HepG2 (cell line): ENCODE results near the gene ZBED1. TPM values are rescaled to one million over a fixed set of nuclear protein-coding genes. Genes with fewer than 3 reads are reported as not detected.

Experiments
- CSRNP2 ChIP-seq: sonication (generic); formaldehyde crosslinking; conservative IDR thresholded peaks from 2 replicates; pipeline ENCODE4 v1.8.0; 2022; ENCODE audit warnings: low read depth, missing genetic modification reagents
- ELK4 ChIP-seq: sonication (generic); formaldehyde crosslinking; IDR thresholded peaks from 2 replicates; pipeline ENCODE4 v1.9.0; 2021; ENCODE audit warnings: missing genetic modification reagents, borderline replicate concordance
- ESRRA ChIP-seq: sonication (generic); formaldehyde crosslinking; IDR thresholded peaks from 2 replicates; pipeline ENCODE4 v1.5.1; 2020; ENCODE audit warnings: mild to moderate bottlenecking, low read depth, missing genetic modification reagents
- FOXP1 ChIP-seq, 2 experiments: fragments of 450-650 bp in 1 of 2; IDR thresholded peaks; 2 replicates each; pipeline ENCODE4 v1.6.1; 2017 to 2018; ENCODE audit warnings: antibody characterized with exemption in 1 of 2
- HBP1 ChIP-seq: IDR thresholded peaks from 2 replicates; pipeline ENCODE4 v1.6.1; 2016; ENCODE audit warnings: low read depth, control low read depth
- HES4 ChIP-seq: sonication (generic); formaldehyde crosslinking; IDR thresholded peaks from 2 replicates; pipeline ENCODE4 v1.9.0; 2021; ENCODE audit warnings: mild to moderate bottlenecking, missing genetic modification reagents, borderline replicate concordance
- MBNL3 ChIP-seq: fragments of 250-450 bp; sonication (Bioruptor Pico); conservative IDR thresholded peaks from 2 replicates; pipeline ENCODE4 v1.8.0; 2022; ENCODE audit warnings: mild to moderate bottlenecking, inconsistent platforms
- NFE2L1 ChIP-seq: sonication (generic); formaldehyde crosslinking; IDR thresholded peaks from 2 replicates; pipeline ENCODE4 v1.4.0; 2020; ENCODE audit warnings: missing genetic modification reagents, mild to moderate bottlenecking, borderline replicate concordance
- RBFOX2 ChIP-seq: fragments of 200-400 bp; formaldehyde crosslinking; IDR thresholded peaks from 2 replicates; pipeline ENCODE4 v1.6.1; 2017; ENCODE audit warnings: low read depth, mild to moderate bottlenecking, low read length
- RBM39 ChIP-seq: fragments of 200-400 bp; formaldehyde crosslinking; IDR thresholded peaks from one replicate; pipeline ENCODE4 v1.6.1; 2018; ENCODE audit warnings: antibody characterized with exemption, mild to moderate bottlenecking, low read depth, low read length; ENCODE audit not compliant: poor library complexity, severe bottlenecking
- SCMH1 ChIP-seq: sonication (generic); formaldehyde crosslinking; IDR thresholded peaks from 2 replicates; pipeline ENCODE4 v1.9.0; 2021; ENCODE audit warnings: missing genetic modification reagents, mild to moderate bottlenecking, borderline replicate concordance
- SNAI1 ChIP-seq: sonication (generic); formaldehyde crosslinking; IDR thresholded peaks from 2 replicates; pipeline ENCODE4 v1.5.0; 2020; ENCODE audit warnings: mild to moderate bottlenecking, missing genetic modification reagents, borderline replicate concordance
- SOX6 ChIP-seq, 2 experiments: fragments of 450-650 bp in 1 of 2; sonication (generic) in 1 of 2; formaldehyde crosslinking in 1 of 2; IDR thresholded peaks; 2 replicates each; pipeline versions ENCODE4 v1.4.0 to v1.6.1; 2017 to 2020; ENCODE audit warnings: antibody characterized with exemption in 1 of 2, mild to moderate bottlenecking in 1 of 2, missing genetic modification reagents in 1 of 2
- ZBTB26 ChIP-seq: IDR thresholded peaks from 2 replicates; pipeline ENCODE4 v1.6.1; 2016; ENCODE audit warnings: missing compliant biosample characterization, missing genetic modification reagents, borderline replicate concordance
- ZNF362 ChIP-seq: sonication (generic); formaldehyde crosslinking; IDR thresholded peaks from 2 replicates; pipeline ENCODE4 v1.4.0; 2020; ENCODE audit warnings: missing genetic modification reagents, mild to moderate bottlenecking, borderline replicate concordance
- ZNF382 ChIP-seq: sonication (generic); formaldehyde crosslinking; IDR thresholded peaks from 2 replicates; pipeline ENCODE4 v1.5.0; 2020; ENCODE audit warnings: missing genetic modification reagents, mild to moderate bottlenecking, borderline replicate concordance
- ZNF512B ChIP-seq: sonication (generic); formaldehyde crosslinking; IDR thresholded peaks from 2 replicates; pipeline ENCODE4 v1.5.1; 2020; ENCODE audit warnings: missing genetic modification reagents, mild to moderate bottlenecking, borderline replicate concordance
- polyA plus RNA-seq, 8 experiments: library from polyadenylated mRNA; depleted of rRNA in 3 of 8; stranded (reverse) in 7 of 8; unstranded in 1 of 8; fragments of >200 nt; fragmentation: Illumina TruSeq in 4 of 8; extraction: Trizol in 4 of 8; gene quantifications; 2 replicates each; pipeline versions ENCODE4 v1.2.1 to v1.2.3, GENCODE V29; 2011 to 2016; ENCODE audit warnings: low read depth in 4 of 8, missing spikeins in 1 of 8, mixed read lengths in 1 of 8; ENCODE audit not compliant: insufficient read depth in 1 of 8
- total RNA-seq, 5 experiments: library from RNA; depleted of rRNA; stranded (reverse); fragments of >200 nt; fragmentation: Illumina TruSeq; extraction: Trizol; gene quantifications; 2 replicates each; pipeline ENCODE4 v1.2.3, GENCODE V29; 2016; ENCODE audit warnings: low read depth in 1 of 5

ZBED1 gene
- total and polyA plus RNA-seq, 2 of the 13 experiments (the other 11 are each of a cell fraction or from before 2014, with no cell fraction given), result 20.0 to 29.8 TPM

- no peak for TF ChIP-seq ZNF512B
- TF ChIP-seq ZBTB26 (CRISPR knock-in tag), result no peak
- no peak for TF ChIP-seq RBM39
- TF ChIP-seq CSRNP2 (CRISPR knock-in tag), result no peak
- no peak for TF ChIP-seq SCMH1 (CRISPR knock-in tag)
- peak; percentile 65 for TF ChIP-seq RBFOX2
- TF ChIP-seq NFE2L1 (CRISPR knock-in tag), result no peak
- TF ChIP-seq MBNL3, result no peak
- TF ChIP-seq ZNF362 (CRISPR knock-in tag), result peak; percentile 80; the same call in 1 of the 2 replicates
- no peak for TF ChIP-seq ELK4
- TF ChIP-seq ZNF382 (CRISPR knock-in tag), result no peak
- TF ChIP-seq ESRRA, result no peak
- TF ChIP-seq HES4 (CRISPR knock-in tag), result no peak
- no peak for TF ChIP-seq FOXP1 (IDR thresholded peaks at IDR 0.05)
- peak; percentile 33; the same call in 1 of the 2 replicates for TF ChIP-seq FOXP1 (CRISPR knock-in tag; IDR thresholded peaks at IDR 0.05)
- no peak for TF ChIP-seq HBP1
- TF ChIP-seq SOX6 (IDR thresholded peaks at IDR 0.05), result no peak
- peak; percentile 61; the same call in 1 of the 2 replicates for TF ChIP-seq SOX6 (CRISPR knock-in tag; IDR thresholded peaks at IDR 0.05)
- no peak for TF ChIP-seq SNAI1 (CRISPR knock-in tag)
These were observed 2.6 kb downstream of the ZBED1 start (continued) for GRCh38 chrX:2497961-2498780.
